GOT3 (cell line): Measurements from ENCODE around the gene ABCB8.
"Not testable (repeated sequence)": the region's sequence is repeated elsewhere in the genome, so short reads cannot be mapped to it uniquely, and the experiment has no call there.

Source experiments
- DNase-seq: peaks from one replicate; lab custom pipeline; 2025; ENCODE audit warnings: mixed read lengths; lab: John Stamatoyannopoulos, UW

The ABCB8 gene

DNA sequence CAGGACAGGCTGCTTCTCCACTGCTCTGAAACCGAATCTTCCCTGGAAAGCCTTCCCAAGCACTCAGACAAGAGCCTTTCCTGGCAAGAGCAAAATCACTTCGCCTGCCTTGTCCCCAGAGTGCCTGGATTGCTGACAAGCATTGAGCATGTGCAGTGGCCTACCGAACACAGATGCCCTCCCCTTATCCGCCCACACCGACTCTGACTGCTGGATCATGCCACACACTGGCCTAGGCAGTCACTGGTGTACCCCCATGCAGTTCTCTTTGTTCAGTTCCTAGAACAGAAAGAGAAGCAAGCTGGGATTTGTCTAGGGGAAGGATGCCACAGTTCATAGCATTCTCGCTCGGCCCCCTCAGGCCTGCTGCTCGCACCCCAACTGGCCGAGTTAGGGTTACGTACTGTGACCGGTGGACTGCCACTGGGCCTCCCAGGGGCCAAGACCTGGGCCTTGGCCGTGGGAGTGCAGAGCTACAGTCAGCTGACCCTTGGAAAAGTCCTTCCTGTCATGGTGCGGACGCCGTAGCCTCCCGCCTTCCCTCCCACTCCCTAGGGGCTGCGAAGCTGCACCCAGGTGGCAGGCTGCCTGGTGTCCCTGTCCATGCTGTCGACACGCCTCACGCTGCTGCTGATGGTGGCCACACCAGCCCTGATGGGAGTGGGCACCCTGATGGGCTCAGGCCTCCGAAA lies 6.9 kb downstream of the ABCB8 start:
- no peak for DNase-seq

DNA sequence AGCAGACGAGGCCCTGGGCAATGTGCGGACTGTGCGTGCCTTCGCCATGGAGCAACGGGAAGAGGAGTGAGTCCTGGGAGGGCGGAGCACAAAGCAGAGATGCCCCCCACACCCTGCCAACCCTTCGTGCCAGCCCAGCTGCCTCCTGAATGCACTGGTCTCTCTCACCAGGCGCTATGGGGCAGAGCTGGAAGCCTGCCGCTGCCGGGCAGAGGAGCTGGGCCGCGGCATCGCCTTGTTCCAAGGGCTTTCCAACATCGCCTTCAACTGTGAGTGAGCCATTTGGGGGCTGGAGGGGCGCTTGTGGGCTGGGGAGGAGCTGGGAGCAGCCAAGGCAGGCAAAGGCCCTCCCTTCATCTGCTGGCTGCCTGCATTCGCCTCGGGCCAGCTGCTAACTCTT lies 7.7 kb downstream of the ABCB8 start:
- DNase-seq = no peak

DNA sequence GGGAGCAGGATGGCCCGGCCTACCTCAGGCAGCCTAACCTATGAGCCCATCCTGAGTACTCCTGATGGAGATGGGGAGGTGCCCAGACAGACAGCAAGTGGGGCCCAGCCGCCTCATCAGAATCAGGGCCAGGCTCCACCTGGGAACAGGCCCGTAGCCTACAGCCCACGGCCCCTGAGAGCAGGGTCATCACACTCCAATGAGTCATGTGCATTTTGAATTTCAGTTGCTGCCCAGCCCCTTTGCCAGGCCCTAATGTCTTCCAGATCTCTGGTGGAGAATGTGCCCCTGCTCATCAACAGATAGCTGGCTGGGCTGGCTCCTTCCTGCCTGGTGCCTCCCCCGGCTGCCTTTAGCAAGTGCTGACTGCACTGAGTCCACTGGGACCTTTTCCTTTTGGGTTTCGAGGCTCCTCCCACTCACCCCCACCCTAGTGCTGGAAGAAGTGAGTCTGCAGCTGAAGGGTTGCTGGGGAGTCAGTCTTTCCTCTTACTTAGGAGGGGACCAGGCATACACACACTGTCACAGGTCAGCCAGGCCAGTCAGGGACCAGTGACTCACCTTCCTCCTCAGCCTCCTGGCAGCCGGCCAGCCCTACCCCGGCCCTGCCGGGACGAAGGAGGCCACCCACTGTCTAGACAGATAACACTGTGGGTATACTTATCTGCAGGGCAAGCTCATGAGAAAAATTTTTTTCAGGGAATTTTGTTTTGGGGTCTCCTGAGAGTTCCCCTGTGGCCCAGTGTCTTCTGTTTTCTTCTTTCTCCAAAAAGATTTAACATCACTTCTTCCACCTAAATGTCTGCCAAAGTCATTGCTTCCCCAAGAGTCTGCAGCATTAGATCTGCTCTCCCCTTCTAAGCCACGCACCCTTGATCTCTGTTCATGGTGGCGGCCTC lies 10.9 kb downstream of the ABCB8 start:
- peak; percentile 77 for DNase-seq

DNA sequence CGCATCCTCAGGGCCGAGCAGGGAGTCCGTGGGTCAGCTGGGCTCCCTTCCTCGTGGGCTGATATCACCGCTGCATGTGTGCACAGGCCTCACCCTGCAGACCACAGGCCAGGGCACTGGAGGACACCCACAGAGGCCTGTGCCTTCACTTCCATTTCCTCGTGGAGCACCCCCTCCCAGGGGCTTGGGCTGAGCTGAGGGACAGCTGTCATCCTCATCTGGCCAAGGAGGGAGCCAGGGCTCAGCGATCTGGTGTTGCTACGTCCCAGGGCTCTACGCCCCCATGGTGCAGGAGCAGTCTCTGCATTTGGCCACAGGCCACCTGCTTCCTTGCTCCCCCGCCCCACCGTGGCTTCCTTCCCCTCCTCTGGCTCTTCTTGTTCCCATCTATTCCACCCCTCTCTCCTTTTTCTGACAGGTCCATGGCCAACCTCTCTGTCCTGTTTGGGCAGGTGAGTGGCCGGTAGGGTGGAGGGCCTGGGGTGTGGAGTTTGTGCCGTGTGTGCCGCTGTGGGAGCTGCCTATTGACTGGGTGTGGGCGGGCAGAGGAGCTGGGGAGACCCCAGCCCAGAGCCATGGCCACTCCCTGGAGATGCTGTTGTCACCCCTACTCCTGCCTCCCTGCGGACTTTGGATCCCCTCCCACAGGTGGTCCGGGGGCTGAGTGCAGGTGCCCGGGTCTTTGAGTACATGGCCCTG lies 11.7 kb downstream of the ABCB8 start:
- no peak for DNase-seq

DNA sequence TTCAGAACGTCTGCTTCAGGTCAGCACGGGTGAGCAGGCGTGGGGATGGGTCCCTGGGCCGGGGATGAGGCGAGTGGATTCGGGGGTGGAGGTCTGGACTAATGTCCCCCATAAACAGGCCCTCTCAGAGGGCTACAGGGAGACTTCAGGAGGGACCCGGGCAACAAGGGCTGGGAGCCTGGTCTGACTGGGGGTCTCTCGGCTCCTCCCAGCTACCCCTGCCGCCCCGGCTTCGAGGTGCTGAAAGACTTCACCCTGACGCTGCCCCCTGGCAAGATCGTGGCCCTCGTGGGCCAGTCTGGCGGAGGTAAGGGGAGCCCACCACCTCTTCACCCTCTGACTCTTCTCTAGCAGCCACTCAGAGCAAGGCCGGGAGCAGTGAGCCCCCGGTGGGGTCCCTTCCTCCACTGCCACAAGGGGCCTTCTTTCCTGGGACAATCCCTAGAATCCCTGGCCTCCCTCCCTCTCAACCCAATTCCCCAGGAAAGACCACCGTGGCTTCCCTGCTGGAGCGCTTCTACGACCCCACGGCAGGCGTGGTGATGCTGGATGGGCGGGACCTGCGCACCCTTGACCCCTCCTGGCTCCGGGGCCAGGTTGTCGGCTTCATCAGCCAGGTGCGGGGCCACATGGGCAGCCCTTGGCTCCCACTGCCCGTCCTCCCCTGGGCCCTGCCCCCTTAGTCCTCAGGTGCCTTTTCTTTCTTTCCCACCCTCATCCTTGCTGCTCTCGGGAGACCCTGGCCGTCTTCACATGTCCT lies 12.5 kb downstream of the ABCB8 start:
- DNase-seq = no peak

DNA sequence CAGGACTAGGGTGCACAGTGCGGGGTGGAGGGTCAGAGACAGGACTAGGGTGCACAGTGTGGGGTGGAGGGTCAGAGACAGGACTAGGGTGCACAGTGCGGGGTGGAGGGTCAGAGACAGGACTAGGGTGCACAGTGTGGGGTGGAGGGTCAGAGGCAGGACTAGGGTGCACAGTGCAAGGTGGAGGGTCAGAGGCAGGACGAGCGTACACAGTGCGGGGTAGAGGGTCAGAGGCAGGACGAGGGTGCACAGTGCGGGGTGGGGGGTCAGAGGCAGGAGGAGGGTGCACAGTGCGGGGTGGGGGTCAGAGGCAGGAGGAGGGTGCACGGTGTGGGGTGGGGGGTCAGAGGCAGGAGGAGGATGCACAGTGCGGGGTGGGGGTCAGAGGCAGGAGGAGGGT lies 15.2 kb downstream of the ABCB8 start:
- DNase-seq = not testable (repeated sequence)

DNA sequence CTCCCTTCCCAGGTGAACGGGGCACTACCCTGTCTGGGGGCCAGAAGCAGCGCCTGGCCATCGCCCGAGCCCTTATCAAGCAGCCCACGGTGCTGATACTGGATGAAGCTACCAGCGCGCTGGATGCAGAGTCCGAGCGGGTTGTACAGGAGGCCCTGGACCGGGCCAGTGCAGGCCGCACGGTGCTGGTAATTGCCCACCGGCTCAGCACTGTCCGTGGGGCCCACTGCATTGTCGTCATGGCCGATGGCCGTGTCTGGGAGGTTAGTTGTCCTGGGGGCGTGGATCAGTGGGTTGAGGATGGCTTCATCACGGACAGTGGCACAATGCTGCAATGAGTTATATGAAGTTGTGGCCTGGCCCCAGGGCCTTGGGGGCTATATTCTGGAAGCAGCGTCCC lies 15.7 kb downstream of the ABCB8 start:
- DNase-seq = no peak

DNA sequence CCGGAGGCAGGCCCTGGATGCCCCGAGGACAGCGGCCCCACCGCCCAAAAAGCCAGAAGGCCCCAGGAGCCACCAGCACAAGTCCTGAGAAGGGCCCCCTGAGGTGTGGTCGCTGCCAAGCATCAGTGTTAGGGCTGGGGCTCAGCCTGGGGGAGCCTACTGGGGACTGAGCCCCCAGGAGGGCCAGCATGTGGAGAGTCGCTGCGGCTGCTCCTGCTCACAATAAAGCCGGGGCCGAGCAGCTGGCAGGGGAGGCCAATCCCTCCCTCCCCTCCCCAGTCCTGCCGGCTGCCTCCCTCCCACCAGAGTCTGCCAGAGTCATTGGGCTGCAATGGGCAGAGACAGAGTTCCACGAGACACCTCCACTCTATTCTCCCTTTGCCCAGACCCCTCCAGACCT lies 17.0 kb downstream of the ABCB8 start:
- no peak for DNase-seq

DNA sequence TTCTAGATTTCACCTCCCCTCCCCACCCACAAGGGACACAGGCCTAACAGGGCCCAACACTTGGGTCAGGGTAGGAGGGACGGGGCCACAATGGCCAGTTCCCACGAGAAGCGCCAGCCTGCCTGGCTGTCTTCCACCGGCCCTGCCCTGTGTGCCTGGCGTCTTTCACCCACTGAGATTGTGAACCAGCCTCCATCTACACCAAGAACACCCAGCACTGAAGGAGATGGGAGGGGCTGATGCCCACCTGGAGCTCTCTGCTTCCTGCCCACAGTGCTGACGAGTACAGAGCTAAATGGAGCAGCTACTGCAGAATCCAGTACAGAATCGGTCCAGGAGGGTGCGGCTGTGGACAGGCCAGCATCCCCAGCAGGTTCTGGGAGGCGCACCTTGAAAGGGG lies 17.7 kb downstream of the ABCB8 start:
- DNase-seq = no peak

DNA sequence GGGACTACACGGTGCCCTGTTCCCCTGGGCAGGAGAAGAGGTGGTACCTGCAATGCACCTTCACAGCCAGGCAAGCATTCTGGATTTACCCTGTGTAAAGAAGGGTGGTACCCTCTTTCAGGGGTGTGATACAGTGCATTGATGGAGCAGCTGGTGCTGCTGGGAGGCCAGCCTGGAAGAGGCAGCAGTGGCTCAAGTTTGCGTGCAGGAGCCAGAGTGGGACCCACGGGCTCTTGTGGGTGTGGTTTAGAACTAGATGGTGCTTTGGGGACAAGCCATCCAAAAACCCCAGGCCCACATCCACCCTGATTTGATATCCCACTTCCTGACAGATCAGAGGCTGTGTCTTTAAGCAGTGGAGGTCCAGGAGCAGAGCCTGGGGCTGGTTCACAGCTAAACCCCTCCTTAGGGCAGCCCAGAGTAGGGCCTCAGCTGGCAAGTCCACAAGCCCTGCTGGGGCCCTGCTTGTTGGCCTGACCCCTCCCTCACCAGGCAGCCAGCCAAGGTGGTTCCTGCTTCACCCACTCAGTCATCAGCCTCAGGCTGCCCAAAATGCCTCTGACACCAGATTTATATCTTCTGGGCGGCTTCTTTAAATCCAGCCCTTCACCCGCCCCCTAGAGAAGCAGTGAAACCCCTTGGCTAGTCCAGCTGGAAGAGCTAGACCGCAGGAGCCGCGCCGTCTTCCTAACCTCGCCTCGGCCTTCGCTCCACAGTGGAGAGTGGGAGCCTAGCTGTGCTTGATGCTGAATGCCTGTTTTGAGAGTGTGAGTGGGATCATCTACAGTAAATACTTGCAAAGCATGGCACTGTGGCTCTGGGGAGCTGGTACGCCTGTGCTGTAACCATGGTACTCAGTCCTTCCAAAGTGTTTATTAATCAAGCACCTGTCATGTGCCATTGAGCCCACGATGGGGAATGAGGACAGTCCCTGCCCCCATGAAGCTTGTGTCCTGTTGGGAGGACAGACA lies 18.6 kb downstream of the ABCB8 start:
- DNase-seq = no peak

DNA sequence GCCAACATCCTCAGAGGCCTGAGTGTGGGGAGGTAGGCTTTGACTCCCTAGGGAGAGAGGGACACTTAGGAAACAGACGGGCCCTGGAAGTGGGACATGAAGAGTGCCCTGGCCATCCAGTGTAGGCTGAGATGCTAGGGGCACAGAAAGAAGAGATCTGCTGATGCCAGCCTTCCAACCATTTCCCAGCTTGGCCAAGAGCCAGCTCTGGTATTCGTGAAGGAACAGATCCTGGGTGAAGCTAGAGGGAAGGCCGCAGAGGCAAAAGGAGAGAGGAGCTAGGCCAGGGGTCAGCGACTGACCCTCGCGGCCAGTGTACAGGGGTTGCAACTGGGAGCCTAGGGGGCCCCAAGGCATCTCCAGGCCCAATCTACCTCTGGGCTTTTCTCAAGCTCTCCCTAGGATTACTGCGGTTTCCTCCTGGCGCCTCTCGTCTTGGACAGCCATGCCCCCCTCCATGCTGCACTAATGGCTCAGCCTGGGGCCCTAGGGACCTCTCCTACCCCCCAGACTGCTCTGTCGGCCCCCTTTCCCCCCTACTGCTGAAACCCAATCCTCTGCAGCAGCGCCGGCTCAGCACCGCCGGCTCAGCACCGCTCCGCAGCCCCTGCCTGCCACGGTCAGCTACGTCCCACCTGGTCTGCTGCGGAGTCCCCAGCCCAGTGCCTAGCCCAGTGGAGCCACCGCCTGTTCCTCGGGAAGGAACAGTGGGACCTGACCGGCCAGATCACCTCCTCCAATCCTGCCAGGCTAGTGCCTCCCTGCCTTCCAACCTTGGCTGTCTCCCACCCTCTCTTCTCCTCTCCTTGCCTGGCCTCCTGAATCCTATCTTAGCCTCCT lies 19.9 kb downstream of the ABCB8 start, which contains the start of gene ASIC3:
TSS of gene ASIC3 (plus strand) at position 556 of the 840 bp plus-strand sequence. CDS start 355 bp downstream, outside the sequence.
- no peak for DNase-seq

DNA sequence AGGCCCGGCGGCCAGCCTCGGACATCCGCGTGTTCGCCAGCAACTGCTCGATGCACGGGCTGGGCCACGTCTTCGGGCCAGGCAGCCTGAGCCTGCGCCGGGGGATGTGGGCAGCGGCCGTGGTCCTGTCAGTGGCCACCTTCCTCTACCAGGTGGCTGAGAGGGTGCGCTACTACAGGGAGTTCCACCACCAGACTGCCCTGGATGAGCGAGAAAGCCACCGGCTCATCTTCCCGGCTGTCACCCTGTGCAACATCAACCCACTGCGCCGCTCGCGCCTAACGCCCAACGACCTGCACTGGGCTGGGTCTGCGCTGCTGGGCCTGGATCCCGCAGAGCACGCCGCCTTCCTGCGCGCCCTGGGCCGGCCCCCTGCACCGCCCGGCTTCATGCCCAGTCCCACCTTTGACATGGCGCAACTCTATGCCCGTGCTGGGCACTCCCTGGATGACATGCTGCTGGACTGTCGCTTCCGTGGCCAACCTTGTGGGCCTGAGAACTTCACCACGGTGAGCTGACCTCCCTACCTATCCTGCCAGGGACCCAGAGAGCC lies 20.7 kb downstream of the ABCB8 start:
- no peak for DNase-seq

DNA sequence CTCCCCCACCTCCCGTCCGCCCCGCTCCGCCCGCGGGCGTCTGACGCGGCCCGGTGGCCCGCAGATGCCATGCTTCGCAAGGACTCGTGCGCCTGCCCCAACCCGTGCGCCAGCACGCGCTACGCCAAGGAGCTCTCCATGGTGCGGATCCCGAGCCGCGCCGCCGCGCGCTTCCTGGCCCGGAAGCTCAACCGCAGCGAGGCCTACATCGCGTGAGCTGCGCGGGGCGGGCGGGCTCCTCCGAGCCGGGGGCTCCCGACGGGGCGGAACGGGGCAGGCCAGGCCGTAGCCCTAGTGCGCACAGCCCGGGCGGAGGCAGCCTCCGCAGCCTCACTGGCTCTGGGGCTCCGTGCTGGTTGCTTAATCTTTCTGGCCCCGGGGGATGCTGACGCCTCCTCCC lies 22.9 kb downstream of the ABCB8 start:
- peak; percentile 22 for DNase-seq

DNA sequence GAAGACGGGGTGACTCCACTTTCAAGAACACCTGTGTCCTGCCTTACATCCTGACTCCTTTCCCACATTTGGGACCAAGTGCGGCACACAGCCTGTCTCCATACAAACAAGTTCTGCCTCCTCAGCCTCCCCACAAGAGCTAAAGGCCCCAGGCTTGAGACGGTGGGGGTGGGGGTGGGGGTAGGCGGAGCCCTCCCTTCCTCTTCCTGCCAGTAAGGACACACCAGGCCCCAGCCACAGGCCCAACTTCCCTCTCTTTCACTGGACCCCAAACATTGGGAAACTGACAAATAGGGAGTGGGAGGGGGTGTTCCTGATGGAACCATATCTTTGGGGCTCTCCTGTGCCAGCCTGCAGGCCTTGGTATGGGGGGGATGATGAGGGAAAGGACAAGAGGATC lies 24.8 kb downstream of the ABCB8 start:
- DNase-seq = no peak

DNA sequence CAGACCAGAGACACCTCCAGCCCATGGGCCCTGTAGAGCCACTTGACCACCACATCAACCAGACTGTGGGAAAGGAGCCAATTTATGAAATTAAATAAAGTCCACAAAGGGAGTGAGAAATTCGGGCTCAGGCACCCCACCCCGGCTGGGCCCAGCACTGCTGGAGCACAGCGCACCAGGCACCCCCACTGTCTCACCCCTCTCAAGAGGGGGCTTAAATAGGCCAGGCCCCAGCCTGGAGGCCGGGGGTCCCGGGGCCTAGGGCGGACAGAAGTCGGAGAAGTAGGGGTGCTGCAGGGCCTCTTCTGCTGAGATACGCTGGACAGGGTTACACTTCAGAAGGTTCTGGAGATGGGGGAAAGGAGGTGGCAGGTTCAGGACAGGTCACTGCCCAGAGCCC lies 25.5 kb downstream of the ABCB8 start:
- DNase-seq = no peak

DNA sequence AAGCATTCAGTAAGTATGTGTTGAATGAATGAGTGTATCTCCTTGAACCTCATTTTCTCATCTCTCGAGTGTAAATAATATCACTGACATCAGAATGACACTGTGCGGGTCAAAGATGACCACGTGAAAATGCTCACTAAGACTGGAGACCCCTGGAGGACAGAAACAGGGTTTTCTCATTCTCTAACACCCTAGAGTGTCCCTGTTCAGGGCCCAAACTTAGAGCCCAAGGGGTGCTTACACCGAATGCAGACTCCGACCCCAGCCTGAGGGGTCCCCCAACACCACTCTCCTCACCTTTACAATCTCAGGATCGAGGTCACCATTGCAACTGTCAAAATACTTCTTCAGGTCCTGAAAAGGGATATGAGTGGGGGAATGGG lies 28.0 kb downstream of the ABCB8 start:
- DNase-seq = no peak

DNA sequence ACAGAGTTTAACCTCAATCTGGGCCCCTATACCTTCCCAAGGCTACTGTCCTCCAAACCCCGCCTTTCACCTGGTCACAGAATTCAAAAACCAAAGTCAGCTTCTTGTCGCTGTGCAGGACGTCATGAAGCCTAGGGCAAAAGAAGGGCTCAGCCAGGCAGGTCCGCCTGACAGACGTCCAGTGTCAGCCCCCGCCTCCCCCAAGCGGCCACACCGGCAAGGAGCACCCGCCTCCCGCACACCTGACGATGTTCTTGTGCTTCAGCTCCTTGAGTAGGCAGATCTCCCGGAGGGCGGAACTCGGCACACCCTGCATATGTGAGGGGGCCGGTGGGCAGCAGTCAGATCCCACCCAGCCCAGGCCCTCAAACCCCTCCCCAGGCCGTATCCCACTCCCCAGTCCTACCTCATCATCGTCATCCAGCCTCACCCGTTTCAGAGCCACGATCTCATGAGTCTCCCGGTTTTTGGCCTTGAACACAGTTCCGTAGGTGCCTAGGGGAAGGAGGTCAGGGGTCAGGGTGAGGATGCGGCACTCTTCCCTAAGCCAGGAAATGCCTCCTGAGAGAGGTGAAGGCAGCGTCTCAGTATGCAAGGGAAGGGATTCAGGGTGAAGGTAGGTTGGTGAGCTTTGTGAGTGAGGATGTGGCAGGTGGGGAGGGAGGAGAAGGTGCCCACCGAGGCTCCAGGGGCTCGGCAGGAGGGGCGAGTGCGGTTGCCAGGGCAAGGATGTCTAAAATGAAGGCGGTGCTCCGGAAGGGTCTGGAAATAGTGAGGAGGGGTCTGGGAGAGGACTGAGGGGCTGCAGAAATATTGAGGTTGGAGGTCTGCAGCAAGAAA lies 28.6 kb downstream of the ABCB8 start:
- no peak for DNase-seq

DNA sequence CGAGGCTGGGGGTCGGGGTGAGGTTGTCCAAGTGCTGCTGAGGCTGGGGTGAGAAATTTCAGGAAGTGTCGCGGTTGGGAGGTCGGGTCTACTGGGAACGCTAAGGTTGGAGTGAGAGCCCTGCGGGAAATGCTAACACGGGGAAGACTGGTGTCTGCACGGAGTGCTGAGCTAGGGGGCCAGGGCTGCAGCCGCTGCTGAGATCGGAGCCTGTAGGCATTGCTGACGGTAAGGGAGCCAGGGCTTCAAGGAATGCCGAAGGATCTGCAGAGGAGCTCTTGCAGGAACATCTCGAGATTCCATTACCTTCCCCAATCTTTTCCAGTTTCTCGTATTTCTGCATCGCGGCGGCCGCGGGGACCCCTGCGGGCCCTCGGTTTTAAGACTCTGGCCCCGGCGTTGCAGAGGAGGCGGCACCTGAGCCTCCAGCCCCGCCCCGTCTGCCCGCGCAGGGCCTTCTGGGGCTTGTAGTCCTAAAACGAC lies 29.3 kb downstream of the ABCB8 start, which contains the start of gene CDK5:
TSS of gene CDK5 (minus strand) at position 392 of the 483 bp plus-strand sequence. CDS start at position 343, 49 bp downstream.
- DNase-seq = no peak
